Pancreas (tissue), 10 donors: ENCODE results near the gene CAMK4. TPM values are rescaled to one million over a fixed set of nuclear protein-coding genes. Genes with fewer than 3 reads are reported as not detected.

Source experiments
- ATAC-seq, 4 donors: fragments of 200-7000 bp; cut with Tn5 transposase; one replicate each; pipeline versions ENCODE4 v1.8.0 to v1.9.1; 2020; ENCODE audit warnings: mild to moderate bottlenecking in 4 of 4, moderate library complexity in 4 of 4
- DNase-seq, 6 donors: peaks; one replicate each; pipeline ENCODE4 v3.0.0-alpha.2; 2020
- FAIRE-seq: peaks from 2 replicates; lab custom pipeline; 2012; peaks lifted over from hg19 to GRCh38; lab: Jason Lieb, UNC
- H3K27ac ChIP-seq, 4 donors: fragments of 200-600 bp; sonication (generic); 1 replicate in 3 of 4; 2 replicates in 1 of 4; pipeline versions ENCODE4 v1.5.0 to v1.8.0; 2020
- H3K27me3 ChIP-seq, 4 donors: fragments of 200-600 bp; one replicate each; pipeline ENCODE4 v1.8.0; 2021
- H3K36me3 ChIP-seq, 3 donors: fragments of 200-600 bp; sonication (generic) in 1 of 3; one replicate each; pipeline versions ENCODE4 v1.5.0 to v1.8.0; 2020 to 2021
- H3K4me1 ChIP-seq, 3 donors: fragments of 200-600 bp; one replicate each; pipeline ENCODE4 v1.8.0; 2021
- H3K4me3 ChIP-seq, 4 donors: fragments of 200-600 bp; sonication (generic) in 2 of 4; one replicate each; pipeline versions ENCODE4 v1.5.0 to v1.8.0; 2020 to 2021
- H3K9me3 ChIP-seq, 4 donors: fragments of 200-600 bp; one replicate each; pipeline ENCODE4 v1.8.0; 2021
- CTCF ChIP-seq, 4 donors: fragments of 200-600 bp; sonication (generic) in 3 of 4; IDR thresholded peaks; one replicate each; pipeline versions ENCODE4 v1.5.0 to v1.8.0; 2021; ENCODE audit warnings: antibody characterized with exemption in 4 of 4
- WGBS, 2 donors: extraction: QIAGEN DNeasy Blood & Tissue Kit; methylation state at CpG; one replicate each; pipeline ENCODE4 v1.1.7; 2013; 5-methylcytosine and 5-hydroxymethylcytosine counted together
- intact Hi-C, 3 donors: fragments of 100-400 bp; cut with DNase I; formaldehyde crosslinking; loops; one replicate each; pipeline versions ENCODE4 v1.11.1 to v1.14.2; 2022
- polyA plus RNA-seq, 2 donors: library from polyadenylated mRNA; stranded (reverse); fragments of 200-250 nt; gene quantifications; one replicate each; pipeline ENCODE4 v1.2.3, GENCODE V29; 2013
- total RNA-seq, 6 donors: library from RNA; stranded (reverse); fragmentation: NEBNext Ultra II Directional in 4 of 6; extraction: Animal tissue kit (Norgen Biotek cat#: 25700) in 4 of 6; gene quantifications; one replicate each; pipeline versions ENCODE4 v1.2.1 to v1.2.4, GENCODE V29; 2021 to 2023
- donor health status: healthy with polysubstance abuse.
- donor health status: DM: no; HTN: no; CAD: no; lungs with moderate emphysema.
- donor health status: DM: no; HTN: no; CAD: no.
- donor health status: control.
- donor health status: control.
- donor health status: Bipolar disorder and iron deficiency.
- donor health status: DM: yes; HTN: yes; CAD: no.
- donor health status: DM: no; HTN: no; CAD: no.
- donor health status: DM: no; HTN: no; CAD: no.
- donor health status: DM: yes; HTN: yes; CAD: no.

The CAMK4 gene
- total and polyA plus RNA-seq, 8 donors: 0.04 to 1.3 (median 0.34) TPM

GRCh38 chr5:111236348-111236747 is 12.2 kb downstream of the CAMK4 start:
- WGBS, 2 donors: 32 to 38% methylated on average over 2 of the region's 2 CpGs
- Histone ChIP-seq H3K27ac (no peak overlapping the region), H3K4me3 (no peak overlapping the region), H3K36me3 (no peaks in the 10 kb centered on the region), H3K9me3 (no peaks in the 10 kb centered on the region), H3K4me1 (no peaks in the 10 kb centered on the region), H3K27me3 (no peaks in the 10 kb centered on the region)
- ATAC-seq (no peak), DNase-seq (no peak), FAIRE-seq (no peak)
- TF ChIP-seq CTCF (IDR thresholded peaks at IDR 0.05): no peak
- intact Hi-C loops: no loop called here

DNA sequence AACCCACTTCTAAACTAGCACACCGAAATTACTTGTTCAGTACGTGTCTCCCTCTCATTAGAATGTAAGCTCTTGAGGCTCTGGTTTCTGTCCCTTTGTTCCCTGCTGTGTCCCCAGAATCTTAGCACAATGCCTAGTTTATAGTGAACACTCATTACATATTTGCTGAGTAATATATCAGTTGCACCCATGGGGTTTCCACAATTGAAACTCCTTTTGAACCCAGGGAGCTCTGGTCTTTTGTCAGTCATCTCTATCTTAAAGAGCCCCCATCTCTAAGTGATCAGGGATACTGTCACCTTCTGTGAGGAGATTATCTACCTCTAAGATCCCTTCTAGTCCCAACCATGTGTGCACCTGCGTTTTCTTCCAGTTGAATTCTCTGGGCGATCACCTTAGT is 12.8 kb downstream of the CAMK4 start:
- Histone ChIP-seq H3K27ac (no peak overlapping the region), H3K27me3 (no peaks in the 10 kb centered on the region), H3K36me3 (no peaks in the 10 kb centered on the region), H3K4me3 (no peak overlapping the region), H3K9me3 (no peaks in the 10 kb centered on the region), H3K4me1 (no peaks in the 10 kb centered on the region)
- intact Hi-C loops: no loop called here
- 74 to 79% methylated on average over 4 of the region's 4 CpGs for whole genome bisulfite sequencing, 2 donors
- no peak for FAIRE-seq
- TF ChIP-seq CTCF (IDR thresholded peaks at IDR 0.05): no peak
- no peak for ATAC-seq
- DNase-seq: no peak

- Histone ChIP-seq H3K4me1 (no peaks in the 10 kb centered on the region), H3K9me3 (no peaks in the 10 kb centered on the region), H3K27me3 (no peaks in the 10 kb centered on the region), H3K36me3 (no peaks in the 10 kb centered on the region), H3K27ac (no peak overlapping the region), H3K4me3 (no peak overlapping the region)
- FAIRE-seq (no peak), DNase-seq (no peak), ATAC-seq (no peak)
- no peak for TF ChIP-seq CTCF (IDR thresholded peaks at IDR 0.05)
- intact Hi-C loops: no loop called here
Measured at GRCh38 chr5:111237470-111237869, 13.3 kb downstream of the CAMK4 start.

GRCh38 chr5:111238431-111239225 is 14.4 kb downstream of the CAMK4 start:
- TF ChIP-seq CTCF (IDR thresholded peaks at IDR 0.05): no peak
- no peak for FAIRE-seq
- Histone ChIP-seq H3K9me3 (no peaks in the 10 kb centered on the region), H3K36me3 (no peaks in the 10 kb centered on the region), H3K4me1 (no peaks in the 10 kb centered on the region), H3K27ac (no peak overlapping the region), H3K27me3 (no peaks in the 10 kb centered on the region), H3K4me3 (no peak overlapping the region)
- 65 to 77% methylated on average over 10 of the region's 10 CpGs for WGBS, 2 donors
- DNase-seq: no peak
- no peak for ATAC-seq
- intact Hi-C loops: no loop called here

DNA sequence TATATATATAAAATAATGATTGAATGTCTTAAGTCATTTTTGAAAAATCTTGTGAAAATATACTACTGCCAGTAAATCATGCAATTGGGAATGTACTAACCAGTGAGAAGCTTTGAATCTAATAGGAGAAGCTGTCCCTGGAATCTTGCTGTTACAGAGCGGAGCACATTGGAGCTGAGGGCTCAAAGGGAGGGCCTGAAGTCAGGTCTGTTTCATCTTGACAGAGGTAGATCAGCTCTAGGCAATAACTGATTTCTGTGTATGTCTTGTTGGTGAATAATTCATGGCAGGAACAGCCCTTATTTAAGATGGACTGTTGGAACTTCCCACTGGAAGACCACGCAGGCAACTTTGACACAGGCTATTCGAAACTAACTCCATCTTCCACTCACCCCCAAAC is 17.5 kb downstream of the CAMK4 start:
- Histone ChIP-seq H3K27ac (no peak overlapping the region), H3K9me3 (no peaks in the 10 kb centered on the region), H3K4me1 (no peaks in the 10 kb centered on the region), H3K4me3 (no peak overlapping the region), H3K27me3 (no peaks in the 10 kb centered on the region), H3K36me3 (no peaks in the 10 kb centered on the region)
- intact Hi-C loops: no loop called here
- 61 to 77% methylated on average over 3 of the region's 3 CpGs for WGBS, 2 donors
- DNase-seq: no peak
- no peak for ATAC-seq
- no peak for TF ChIP-seq CTCF (IDR thresholded peaks at IDR 0.05)
- no peak for FAIRE-seq
